Activated T-cell treated with anti-CD3 and anti-CD28 coated beads for 24 hours (primary cell): ENCODE results near the gene HTATSF1.

Source experiments
- DNase-seq: peaks from one replicate; pipeline ENCODE4 v3.0.0-alpha.2; 2020; ENCODE audit warnings: low read depth

The HTATSF1 gene

DNA sequence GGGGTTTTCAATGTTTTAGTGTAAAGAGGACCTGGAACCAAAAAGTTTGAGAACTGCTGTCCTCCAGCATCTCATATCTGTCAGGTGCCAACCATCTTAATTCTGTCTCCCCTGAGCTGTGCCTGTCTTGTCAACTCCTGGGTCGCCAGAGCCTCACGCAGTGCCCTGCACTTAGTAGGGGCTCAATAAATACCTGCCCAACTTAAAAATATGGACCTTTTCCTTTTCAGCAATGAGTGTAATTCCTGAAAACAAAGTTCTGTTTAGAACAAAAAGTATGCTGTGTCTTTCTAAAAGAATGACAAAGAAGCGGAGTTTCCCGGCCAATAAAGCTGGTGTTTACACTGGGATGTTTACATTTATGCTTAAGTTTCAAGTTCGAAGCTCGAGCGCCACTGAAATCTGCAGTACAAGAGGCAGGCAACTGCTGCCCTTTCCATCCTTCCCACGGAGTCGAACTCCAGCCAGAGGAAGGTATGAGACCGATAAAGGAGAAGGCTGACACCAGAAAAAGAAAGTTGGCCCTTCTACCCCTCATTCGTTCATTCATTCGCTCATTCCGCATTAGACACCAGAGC, 1.1 kb upstream of the HTATSF1 start:
- no peak for DNase-seq

GRCh38 chrX:136496764-136497555, 432 bp upstream of the HTATSF1 start:
- peak; percentile 77 for DNase-seq

DNA sequence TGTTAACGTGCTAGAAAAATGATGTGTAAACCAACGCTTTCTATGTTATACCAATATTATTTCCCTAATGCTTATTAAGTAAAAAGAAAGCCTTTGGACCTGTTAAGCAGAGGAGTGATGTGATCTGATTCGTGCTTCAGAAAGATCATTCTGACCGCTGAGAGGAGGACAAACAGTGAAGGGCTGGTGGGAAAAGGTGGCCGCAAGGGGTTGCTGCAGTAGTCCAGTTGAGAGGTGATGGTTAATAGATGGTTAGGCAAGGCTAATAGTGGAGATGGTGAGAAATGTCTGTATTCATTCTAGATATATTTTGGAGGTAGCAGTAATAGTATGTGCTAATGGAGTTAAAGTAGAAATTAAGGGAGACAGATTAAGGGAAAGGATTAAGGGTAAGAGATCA, 21.7 kb downstream of the HTATSF1 start:
- DNase-seq = no peak

DNA sequence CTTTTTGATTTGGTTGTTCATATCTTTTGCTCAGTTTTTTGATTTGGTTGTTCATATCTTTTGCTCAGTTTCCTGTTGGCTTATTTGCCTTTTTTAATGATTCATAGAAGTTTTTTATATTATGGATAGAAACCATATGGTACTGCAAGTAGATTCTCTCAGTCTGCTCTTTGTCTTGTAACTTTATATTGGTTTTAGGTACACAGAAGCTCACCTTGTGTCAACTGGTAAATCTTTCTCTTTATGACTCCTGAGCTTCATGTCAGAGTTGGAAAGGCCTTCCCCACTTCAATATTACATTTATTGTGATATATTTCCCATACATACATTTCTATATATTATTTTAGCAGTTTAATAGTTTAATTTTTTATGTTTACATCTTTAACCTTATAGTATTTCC, 26.4 kb downstream of the HTATSF1 start:
- DNase-seq = no peak

DNA sequence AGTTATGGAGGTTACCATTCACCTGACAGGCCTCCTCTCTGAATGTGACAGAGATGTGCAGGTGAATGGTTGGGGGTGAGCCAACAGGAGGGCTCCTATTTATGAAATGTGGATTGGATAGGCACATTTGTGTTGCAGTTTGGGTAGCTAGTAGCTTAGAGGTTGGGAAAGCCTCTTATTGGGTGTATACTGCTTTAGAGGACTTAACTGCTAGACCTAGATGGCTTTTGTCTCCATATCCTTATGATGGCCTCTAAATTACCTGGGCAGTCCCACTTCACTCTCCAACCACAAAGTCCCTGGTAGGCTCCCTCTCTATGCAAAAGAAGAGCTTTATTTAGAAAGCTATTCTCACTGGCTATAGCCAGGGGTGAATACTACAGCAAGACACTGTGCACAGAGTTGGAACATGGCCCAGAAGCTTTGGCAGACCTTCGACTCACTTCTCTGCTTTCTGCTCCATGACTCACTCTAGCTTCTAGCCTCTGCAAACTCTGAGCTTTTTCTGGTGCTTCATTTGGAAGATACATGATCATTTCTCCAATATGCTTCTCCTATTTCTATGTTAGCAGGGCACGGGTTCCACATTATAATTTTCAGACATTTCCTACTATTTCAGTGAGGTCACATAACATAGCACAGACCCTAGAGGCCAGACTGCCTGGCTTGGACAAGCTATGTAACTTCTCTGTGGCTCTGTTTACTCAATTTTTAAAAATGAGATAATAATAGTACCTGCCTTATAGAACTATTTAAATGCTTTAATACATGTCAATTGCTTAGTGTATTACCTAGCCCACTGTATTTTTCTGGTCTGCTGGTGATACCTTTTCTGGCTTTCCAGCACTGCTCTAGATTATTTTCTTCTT, 28.6 kb downstream of the HTATSF1 start:
- no peak for DNase-seq

DNA sequence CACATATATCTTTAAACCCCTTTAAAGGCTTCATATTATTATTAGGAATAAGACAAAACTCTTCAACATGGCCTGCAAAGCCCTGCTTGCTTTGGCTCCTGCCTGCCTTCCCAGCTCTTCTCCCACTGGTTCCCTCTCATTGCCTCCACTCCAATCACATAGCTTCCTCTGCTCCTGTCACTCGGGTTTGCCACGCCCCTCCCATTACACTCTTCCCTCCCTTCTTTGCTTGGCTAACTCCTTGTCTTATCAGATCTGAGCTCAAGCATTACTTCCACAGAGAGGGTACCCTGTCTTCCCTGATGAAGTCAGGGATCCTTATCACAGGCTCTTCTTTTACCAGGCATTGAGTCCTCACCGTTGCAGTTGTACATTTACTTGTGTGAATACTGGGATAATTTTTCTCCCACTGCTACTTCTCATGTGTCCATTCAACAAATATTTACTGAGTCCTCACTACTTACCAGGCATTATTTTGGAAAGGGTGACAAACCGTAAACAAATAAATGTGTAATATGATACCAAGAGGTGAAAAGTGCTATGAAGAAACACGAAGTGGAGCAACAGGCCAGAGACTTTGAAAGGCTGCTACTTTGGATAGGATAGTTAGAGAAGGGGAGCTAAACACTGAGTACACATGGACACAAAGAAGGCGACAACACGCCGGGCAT, 31.4 kb downstream of the HTATSF1 start:
- DNase-seq = no peak

DNA sequence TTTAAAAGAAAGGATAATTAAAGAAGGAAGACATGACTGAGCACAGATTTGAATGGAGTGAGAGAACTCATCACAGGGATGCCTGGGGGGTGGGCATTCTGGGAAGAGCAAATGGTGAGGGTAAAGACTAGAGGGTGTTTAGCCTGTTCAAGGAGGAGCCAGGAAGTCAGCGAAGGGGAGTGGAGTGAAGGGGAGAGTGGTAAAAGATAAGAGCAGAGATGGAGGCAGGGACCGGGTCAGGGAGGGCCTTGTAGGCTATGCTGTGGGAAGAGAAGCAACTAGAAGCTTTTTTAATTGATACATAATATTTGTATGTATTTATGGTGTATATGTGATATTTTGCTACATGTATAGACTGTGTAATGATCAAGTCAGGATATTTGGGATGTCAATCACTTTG, 32.4 kb downstream of the HTATSF1 start:
- DNase-seq = no peak

DNA sequence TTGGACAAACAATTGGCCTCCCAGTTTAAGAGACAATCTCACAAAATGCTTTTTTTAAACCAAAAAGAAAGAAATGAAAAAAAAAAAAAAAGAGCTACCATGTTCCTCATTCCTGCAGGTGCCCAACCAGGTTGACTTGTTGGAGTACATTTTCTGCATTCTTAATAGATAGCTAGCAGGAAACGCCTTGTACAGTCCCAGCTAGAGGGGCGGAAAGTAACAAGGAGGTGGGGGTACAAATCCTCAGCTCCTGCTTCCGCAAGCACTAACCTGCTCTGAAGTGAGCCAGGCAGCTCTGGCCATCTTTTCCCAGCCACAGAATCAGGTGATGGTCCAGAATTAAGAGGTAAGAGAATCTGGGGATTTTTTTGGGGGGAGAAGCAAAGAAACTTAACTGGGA, 34.6 kb downstream of the HTATSF1 start, which contains the start of gene VGLL1:
Gene VGLL1 (plus strand): TSS at position 265 of the 400 bp plus-strand sequence. CDS start 3,806 bp downstream, outside the sequence.
- no peak for DNase-seq

DNA sequence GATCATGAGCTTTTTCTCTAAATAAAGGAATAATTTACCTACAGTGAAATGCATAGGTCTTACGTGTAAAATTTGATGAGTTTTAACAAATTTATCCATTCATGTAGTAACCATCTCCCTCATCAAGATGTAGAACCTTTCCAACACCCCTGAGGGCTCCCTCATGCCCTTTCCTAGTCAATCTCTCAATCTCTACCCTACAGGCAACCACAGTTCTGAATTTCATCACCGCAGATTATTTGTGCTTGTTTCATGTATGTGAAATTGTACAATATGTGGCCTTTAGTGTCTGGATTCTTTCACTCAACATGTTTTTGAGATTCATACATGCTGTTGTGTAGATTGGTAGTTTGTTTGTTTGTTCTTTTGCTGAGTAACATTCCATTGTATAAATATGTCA, 36.7 kb downstream of the HTATSF1 start:
- no peak for DNase-seq

GRCh38 chrX:136538811-136539210, 41.4 kb downstream of the HTATSF1 start:
- no peak for DNase-seq

DNA sequence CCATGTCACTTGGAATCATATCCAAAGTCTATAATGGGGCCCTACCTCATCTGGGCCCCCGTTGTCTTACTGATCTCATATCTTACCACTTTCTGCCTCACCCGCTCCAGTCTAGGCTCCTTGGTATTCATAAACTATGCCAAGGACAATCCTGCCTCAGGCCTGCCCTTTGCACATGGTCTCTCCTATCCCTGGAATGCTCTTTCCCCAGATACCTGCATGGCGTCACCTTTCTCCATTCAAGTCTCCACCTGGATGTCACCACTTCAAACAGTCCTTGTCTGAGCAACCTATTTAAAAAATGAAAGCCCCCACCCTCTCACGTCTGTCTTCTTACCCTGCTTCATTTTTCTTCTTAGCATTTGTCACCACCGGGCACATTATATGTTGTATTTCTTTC, 42.8 kb downstream of the HTATSF1 start:
- DNase-seq = no peak

GRCh38 chrX:136541294-136541693, 43.9 kb downstream of the HTATSF1 start:
- DNase-seq = no peak

GRCh38 chrX:136542281-136542680, 44.9 kb downstream of the HTATSF1 start:
- DNase-seq = no peak

- DNase-seq = no peak
Measured at GRCh38 chrX:136546371-136546781, 49.0 kb downstream of the HTATSF1 start.

GRCh38 chrX:136549226-136549625, 51.8 kb downstream of the HTATSF1 start:
- DNase-seq = no peak

GRCh38 chrX:136551410-136551809, 54.0 kb downstream of the HTATSF1 start:
- no peak for DNase-seq

- DNase-seq = no peak
Measured at GRCh38 chrX:136555694-136556093, 58.3 kb downstream of the HTATSF1 start.
